Stimulated activated naive CD8-positive, alpha-beta T cell treated with anti-CD3 and anti-CD28 coated beads, Interleukin-15, Interleukin-2, amounts not matched to agents 100 ng/mL and 50 ng/mL, for 24 hours (primary cell): ENCODE results near the gene WSB1.

Experiments
- H3K27ac Mint-ChIP-seq: one replicate; pipeline ENCODE4 v1.8.0; 2021; ENCODE audit warnings: mild to moderate bottlenecking, mixed read lengths
- H3K27me3 Mint-ChIP-seq: one replicate; pipeline ENCODE4 v1.8.0; 2021; ENCODE audit warnings: mixed read lengths
- H3K36me3 Mint-ChIP-seq: one replicate; pipeline ENCODE4 v1.8.0; 2021; ENCODE audit warnings: low read depth, mixed read lengths
- H3K4me1 Mint-ChIP-seq: one replicate; pipeline ENCODE4 v1.8.0; 2021; ENCODE audit warnings: low read depth, mixed read lengths
- H3K4me3 Mint-ChIP-seq: one replicate; pipeline ENCODE4 v1.8.0; 2021; ENCODE audit warnings: mild to moderate bottlenecking, mixed read lengths
- H3K9me3 Mint-ChIP-seq: one replicate; pipeline ENCODE4 v1.8.0; 2021; ENCODE audit warnings: mixed read lengths

The WSB1 gene

DNA sequence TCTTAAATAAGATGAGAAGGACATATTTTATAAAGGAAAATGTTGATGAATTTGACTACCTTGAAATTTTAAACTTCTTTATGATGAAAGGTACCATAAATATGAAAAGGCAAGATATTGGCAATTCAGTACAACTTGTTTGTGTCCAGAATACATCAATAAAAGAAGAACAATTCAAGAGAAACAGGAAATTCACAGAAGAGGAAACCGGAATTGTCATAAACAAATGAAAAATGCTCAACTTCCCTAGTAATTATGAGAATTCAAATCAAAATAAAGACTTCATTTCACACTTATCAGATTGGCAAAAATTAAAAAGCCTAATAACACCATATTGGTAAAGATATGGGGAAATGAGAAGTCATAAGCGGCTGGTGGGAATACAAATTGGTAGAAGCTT is 54.3 kb downstream of the WSB1 start:
- Mint-ChIP-seq H3K27me3 (no peaks in the 10 kb centered on the region), H3K4me1 (peaks cover 34% of the 10 kb centered on the region), H3K4me3 (peak overlapping the region; percentile 63), H3K36me3 (no peaks in the 10 kb centered on the region), H3K27ac (no peak overlapping the region), H3K9me3 (no peaks in the 10 kb centered on the region)

DNA sequence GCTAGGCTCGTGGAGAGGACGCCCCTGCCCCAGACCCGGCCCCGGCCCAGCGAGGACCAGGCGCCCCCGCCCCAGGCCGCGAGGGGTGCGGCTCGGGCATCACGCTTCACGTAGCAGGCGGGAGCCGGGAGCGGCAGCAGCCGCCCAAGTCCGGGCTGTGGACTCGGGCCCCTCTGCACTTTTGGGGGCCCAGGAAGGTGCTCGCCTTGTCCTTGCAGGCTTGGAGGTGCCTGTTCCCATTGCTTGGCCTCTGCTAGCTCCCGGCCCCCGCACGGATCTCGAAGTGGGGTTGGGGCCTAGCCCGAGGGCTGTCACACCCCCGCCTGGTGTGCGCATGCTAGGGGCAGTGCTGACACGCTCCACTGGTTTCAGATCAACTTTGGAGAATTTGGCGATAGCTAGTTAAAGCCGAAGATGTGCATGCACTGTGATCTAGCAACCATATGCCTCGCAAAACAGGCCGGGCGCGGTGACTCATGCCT is 55.7 kb downstream of the WSB1 start:
- Mint-ChIP-seq H3K9me3 (no peaks in the 10 kb centered on the region), H3K4me3 (no peak overlapping the region)

DNA sequence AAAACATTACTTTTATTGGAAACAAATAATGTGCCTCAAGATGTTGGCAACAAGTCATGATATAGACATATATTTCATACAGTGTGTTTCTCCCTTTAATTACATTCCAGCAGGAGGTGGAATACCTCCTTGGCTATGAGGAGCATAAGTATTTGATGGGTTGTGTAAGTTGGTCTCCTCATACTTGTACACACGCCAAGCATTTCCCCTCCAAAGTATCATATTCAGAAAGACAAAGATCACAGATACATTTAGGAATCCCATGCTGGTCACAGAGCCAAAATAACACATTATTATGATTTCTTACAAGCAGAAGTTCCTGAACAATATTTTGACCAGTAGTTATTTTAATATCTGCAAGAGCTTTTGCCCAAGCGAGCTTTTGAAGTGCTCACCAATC is 57.8 kb downstream of the WSB1 start:
- Mint-ChIP-seq H3K36me3 (no peaks in the 10 kb centered on the region), H3K4me3 (no peak overlapping the region), H3K4me1 (peaks cover 37% of the 10 kb centered on the region), H3K27me3 (no peaks in the 10 kb centered on the region), H3K27ac (no peak overlapping the region), H3K9me3 (no peaks in the 10 kb centered on the region)

More for the DNA sequence above, 55.7 kb downstream of the WSB1 start:
- Mint-ChIP-seq H3K36me3 (no peaks in the 10 kb centered on the region), H3K4me1 (peaks cover 41% of the 10 kb centered on the region), H3K27ac (no peak overlapping the region), H3K27me3 (no peaks in the 10 kb centered on the region)

DNA sequence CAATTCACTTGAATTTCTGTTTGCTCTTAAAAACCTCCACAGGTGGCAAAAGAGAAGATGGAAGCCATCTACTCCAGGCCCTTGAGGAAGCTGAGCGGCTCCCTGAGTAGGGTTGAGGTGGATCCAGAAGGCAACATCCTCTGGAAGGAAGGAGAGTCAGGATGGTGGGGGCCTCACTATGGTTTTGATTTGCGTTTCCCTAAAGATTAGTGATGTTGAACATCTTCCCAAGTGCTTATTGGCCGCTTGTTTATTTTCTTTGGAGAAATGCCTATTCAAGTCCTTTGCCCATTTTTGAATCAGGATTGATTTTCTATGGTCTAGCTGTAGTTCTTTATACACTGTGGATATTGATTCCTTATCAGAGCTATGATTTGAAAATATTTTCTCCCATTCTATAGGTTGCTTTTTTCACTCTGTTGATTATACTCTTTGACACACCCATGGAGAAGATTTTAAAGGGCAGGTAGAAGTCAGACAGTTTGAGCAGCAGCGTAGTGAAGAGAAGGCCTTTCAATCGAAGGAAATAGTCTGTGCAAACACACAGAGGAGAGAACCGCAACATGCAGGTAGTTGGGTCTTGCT is 58.6 kb downstream of the WSB1 start:
- Mint-ChIP-seq H3K4me3 (peak overlapping the region; percentile 93), H3K27ac (peak overlapping the region; percentile 97), H3K36me3 (no peaks in the 10 kb centered on the region), H3K27me3 (no peaks in the 10 kb centered on the region), H3K4me1 (peaks cover 37% of the 10 kb centered on the region), H3K9me3 (no peaks in the 10 kb centered on the region)

DNA sequence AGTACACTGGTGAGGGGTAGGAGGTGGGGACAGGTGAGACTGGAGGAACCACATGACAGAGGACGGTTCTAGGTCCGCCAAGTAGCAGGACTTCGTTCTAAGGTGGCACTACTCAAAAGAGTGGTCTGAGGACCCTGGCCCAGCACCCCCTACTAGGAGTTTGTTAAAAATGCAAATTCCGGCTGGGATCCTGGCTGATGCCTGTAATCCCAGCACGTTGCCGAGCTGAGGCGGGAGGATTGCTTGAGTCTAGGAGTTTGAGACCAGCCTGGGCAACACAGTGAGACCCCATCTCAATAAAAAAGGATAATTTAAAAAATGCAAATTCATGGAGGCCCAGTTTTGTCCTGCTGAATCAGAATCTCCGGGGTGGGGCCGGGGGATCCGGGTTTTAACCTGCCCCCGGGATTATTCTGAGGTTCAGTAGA is 59.1 kb downstream of the WSB1 start:
- Mint-ChIP-seq H3K27ac (peak overlapping the region; percentile 97), H3K27me3 (no peaks in the 10 kb centered on the region), H3K4me3 (peak overlapping the region; percentile 93), H3K36me3 (no peaks in the 10 kb centered on the region), H3K9me3 (no peaks in the 10 kb centered on the region), H3K4me1 (peaks cover 33% of the 10 kb centered on the region)

DNA sequence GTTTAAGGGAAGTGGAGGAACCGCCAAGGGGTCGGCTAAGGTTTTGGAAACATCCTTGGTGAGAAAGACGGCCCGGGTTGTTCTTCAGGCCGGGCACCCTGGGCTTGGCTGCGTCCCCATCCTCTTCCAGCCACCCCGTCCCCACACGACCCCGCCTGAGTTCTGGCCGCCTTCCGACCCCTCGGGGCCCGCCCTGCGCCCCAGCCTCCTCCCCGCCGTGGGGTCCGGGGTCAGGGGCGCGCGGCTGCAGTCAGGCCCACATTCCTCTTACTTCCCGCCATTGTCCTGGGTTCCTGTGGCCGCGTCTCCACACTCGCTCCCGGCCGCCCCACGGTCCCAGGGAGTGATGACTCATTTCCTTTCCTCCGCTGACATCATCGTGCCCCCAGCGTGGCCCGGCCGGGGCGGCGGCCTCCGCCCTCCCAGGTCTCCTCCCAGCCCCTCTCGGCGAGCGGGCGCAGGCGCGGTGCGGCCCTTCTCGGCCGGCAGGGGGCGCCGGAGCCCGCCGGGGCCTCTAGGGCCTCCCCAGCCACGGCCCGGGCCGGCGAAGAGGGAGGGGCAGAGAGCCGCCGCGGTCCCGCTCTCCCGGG is 59.6 kb downstream of the WSB1 start:
- Mint-ChIP-seq H3K4me1 (peaks cover 28% of the 10 kb centered on the region), H3K27ac (peak overlapping the region; percentile 97), H3K4me3 (peak overlapping the region; percentile 93), H3K9me3 (no peaks in the 10 kb centered on the region), H3K36me3 (no peaks in the 10 kb centered on the region), H3K27me3 (no peaks in the 10 kb centered on the region)

DNA sequence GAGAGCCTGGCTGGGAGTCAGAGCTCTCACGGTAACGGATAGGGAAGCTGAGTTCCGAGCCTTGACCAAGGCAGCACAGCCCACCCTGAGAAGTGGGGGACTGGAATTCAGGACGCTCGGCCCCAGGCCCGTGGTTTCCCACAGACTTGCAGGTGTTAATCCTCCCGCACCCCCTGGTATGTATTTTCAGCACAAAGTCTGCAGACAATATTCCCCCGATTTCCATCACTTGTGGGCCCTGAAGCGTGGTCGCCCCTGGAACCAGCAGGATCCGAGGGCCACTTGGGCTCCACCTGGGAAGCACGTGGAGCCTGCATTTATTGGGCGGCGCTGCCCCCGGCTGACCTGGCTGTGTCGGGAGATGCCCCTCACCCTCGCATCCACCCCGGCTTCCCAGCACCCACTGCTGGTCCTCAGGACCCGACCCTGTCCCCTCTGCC is 60.2 kb downstream of the WSB1 start:
- Mint-ChIP-seq H3K4me1 (peaks cover 26% of the 10 kb centered on the region), H3K4me3 (peak overlapping the region; percentile 93), H3K9me3 (no peaks in the 10 kb centered on the region), H3K27ac (peak overlapping the region; percentile 82), H3K36me3 (no peaks in the 10 kb centered on the region), H3K27me3 (no peaks in the 10 kb centered on the region)

DNA sequence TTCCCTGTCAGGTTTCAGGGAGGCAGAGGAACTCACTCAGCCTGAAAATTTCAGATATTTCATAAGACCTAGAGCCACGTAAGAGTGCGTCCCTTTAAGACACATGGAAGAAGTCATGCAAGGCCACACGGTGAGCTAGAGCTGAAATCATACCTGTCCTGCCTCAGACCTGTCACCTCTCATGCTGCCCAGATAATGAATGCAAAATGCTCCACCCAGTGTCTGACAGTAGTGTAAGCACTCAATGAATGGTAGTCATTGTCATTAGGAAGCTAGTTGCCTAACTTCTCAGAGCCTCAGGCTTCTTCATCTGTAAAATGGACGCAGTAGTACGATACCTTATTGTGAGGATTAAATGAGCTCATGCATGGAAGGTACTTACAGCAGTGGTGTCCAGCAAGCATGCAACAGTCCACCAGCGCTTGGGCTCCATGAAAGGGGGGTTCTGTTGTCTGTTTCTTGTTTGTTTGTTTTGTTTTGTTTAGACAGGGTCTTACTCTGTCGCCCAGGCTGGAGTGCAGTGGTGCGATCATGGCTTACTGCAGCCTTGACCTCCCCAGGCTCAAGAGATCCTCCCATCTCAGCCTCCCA is 60.7 kb downstream of the WSB1 start:
- H3K4me3 Mint-ChIP-seq: peak overlapping the region; percentile 93
- H3K4me1 Mint-ChIP-seq: peaks cover 26% of the 10 kb centered on the region
- no peaks in the 10 kb centered on the region for H3K27me3 Mint-ChIP-seq
- no peaks in the 10 kb centered on the region for H3K36me3 Mint-ChIP-seq
- H3K9me3 Mint-ChIP-seq: no peaks in the 10 kb centered on the region
- H3K27ac Mint-ChIP-seq: peak overlapping the region; percentile 82

DNA sequence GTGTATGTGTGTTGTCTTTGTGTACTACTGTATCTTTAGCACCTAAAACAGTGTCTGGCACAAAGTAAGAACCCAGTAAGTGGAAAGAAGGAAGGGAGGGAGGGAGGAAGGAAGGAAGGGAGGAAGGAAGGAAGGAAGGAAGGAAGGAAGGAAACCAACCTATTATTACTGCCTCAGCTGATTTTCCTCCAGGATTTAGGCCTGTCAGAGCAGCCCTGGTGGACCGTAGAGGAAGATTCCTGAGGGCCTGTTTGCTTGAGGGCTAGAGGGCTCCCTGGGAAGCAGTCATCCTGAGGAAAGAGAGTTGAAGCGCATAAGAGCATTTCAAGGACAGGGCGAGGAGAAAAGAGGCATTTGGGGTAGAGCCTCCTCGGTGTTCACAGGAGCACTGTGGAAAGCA is 61.5 kb downstream of the WSB1 start:
- no peaks in the 10 kb centered on the region for H3K9me3 Mint-ChIP-seq

DNA sequence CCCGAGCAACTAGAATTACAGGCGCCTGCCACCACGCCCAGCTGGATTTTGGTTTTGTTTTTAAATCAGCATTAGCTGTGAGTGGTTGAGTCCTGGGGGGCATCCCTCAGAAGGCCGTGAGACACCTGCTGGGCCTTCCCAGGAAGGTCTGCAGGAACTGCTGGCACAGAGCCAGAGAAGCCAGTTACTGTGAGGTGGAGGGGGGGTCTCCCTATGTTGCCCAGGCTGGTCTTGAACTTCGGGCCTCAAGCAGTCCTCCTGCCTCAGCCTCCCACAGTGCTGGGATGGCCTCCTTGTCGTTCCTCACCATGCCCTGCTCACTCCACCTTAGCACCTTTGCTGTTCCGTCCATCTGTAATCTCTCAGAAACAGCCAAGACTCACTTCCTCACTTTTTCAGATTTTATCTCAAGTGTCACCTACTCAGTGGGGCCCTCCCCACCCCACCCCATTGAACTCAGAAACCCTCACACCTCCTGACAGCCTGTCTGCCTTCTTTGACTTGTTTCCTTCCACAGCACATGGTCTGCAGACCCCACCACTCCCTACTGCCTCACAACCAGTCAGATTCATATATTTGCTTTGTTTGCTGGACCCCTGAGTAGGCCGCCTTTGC is 62.3 kb downstream of the WSB1 start:
- H3K27ac Mint-ChIP-seq: no peak overlapping the region
- H3K27me3 Mint-ChIP-seq: no peaks in the 10 kb centered on the region
- H3K36me3 Mint-ChIP-seq: no peaks in the 10 kb centered on the region
- H3K9me3 Mint-ChIP-seq: no peaks in the 10 kb centered on the region
- no peak overlapping the region for H3K4me3 Mint-ChIP-seq
- H3K4me1 Mint-ChIP-seq: peaks cover 25% of the 10 kb centered on the region

More for the DNA sequence above, 61.5 kb downstream of the WSB1 start:
- Mint-ChIP-seq H3K27ac (no peak overlapping the region), H3K27me3 (no peaks in the 10 kb centered on the region), H3K4me1 (peaks cover 26% of the 10 kb centered on the region), H3K36me3 (no peaks in the 10 kb centered on the region), H3K4me3 (no peak overlapping the region)

DNA sequence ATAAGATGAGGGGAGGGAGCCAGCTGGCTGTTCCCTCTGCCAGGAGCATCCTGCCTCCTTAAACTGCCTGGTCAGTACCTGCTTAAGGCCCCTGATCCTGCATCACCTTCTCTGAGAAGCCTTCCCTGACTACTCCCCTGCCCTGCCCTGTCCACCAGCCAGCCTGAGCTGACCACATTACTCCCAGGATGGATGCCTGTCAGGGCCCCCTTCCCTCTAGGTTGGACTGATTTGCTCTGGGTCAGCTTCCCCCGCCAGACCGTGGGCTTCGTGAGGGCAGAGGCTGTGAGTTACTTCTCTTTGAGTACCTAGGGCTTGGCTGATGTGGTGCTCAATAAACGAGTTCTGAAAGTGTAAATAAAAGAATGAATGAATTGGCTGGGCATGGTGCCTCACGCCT is 63.3 kb downstream of the WSB1 start:
- no peaks in the 10 kb centered on the region for H3K27me3 Mint-ChIP-seq
- H3K4me1 Mint-ChIP-seq: peaks cover 15% of the 10 kb centered on the region
- H3K36me3 Mint-ChIP-seq: no peaks in the 10 kb centered on the region
- H3K9me3 Mint-ChIP-seq: no peaks in the 10 kb centered on the region
- H3K4me3 Mint-ChIP-seq: no peak overlapping the region
- no peak overlapping the region for H3K27ac Mint-ChIP-seq

DNA sequence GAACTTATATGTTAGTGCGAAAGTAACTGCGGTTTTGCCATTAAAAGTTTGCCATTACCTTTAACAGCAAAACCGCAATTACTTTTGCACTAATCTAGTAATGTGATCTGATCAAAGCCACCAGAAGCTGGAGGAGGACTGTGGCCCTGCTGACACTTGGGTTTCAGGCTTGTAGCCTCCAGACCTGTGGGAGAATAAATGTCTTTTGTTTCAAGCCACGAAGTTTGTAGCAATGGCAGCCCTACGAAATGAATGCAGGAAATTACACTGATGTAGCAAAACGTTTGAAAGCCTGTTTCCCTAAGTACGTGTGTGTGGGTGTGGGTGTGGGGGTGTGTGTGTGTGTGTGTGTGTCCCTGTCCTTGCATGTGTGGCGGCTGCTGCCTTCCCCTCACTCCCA is 66.6 kb downstream of the WSB1 start:
- no peaks in the 10 kb centered on the region for H3K27me3 Mint-ChIP-seq
- no peaks in the 10 kb centered on the region for H3K9me3 Mint-ChIP-seq

DNA sequence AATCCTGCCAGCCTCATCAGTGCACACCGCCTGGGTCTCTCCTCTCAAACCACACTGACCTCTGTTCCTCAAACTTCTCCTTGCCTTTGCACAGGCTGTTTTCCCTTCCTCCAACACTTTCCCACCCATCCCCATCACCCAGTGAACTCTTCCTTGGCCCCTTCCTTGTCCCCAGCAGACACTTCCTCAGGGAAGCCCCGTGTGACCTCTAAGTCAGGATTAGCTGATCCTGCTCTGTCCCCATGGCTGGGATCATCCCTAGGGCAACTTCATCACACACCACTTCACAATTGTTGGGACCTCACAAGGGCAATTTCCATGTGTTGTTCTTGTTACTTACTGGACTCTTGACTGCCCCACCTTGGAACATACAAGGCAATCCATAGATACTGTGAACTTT is 67.8 kb downstream of the WSB1 start:
- Mint-ChIP-seq H3K4me1 (no peaks in the 10 kb centered on the region), H3K4me3 (no peak overlapping the region), H3K9me3 (no peaks in the 10 kb centered on the region), H3K36me3 (no peaks in the 10 kb centered on the region), H3K27ac (no peak overlapping the region), H3K27me3 (no peaks in the 10 kb centered on the region)

More for the DNA sequence above, 66.6 kb downstream of the WSB1 start:
- Mint-ChIP-seq H3K4me1 (no peaks in the 10 kb centered on the region), H3K4me3 (no peak overlapping the region), H3K27ac (no peak overlapping the region), H3K36me3 (no peaks in the 10 kb centered on the region)

DNA sequence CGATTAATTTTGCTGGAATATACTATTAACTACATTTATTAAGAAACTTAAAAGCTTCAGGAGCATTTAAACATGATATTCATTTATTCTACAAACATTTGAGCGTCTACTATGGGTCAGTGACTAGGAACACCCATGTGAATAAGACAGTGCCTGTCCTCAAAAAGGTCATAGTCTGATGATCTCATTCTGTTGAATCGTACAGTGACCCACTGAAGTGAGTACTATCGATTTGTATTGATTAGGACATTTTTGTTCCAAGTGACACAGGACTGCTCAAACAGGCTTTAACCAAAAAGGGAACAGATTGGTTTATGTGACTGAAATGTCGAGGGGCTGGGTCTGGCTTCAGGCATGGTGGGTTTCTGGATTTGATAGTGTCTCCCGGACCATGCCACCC is 68.6 kb downstream of the WSB1 start:
- H3K27ac Mint-ChIP-seq: no peak overlapping the region
- no peaks in the 10 kb centered on the region for H3K36me3 Mint-ChIP-seq
- no peaks in the 10 kb centered on the region for H3K4me1 Mint-ChIP-seq
- no peak overlapping the region for H3K4me3 Mint-ChIP-seq
- H3K27me3 Mint-ChIP-seq: no peaks in the 10 kb centered on the region
- no peaks in the 10 kb centered on the region for H3K9me3 Mint-ChIP-seq

DNA sequence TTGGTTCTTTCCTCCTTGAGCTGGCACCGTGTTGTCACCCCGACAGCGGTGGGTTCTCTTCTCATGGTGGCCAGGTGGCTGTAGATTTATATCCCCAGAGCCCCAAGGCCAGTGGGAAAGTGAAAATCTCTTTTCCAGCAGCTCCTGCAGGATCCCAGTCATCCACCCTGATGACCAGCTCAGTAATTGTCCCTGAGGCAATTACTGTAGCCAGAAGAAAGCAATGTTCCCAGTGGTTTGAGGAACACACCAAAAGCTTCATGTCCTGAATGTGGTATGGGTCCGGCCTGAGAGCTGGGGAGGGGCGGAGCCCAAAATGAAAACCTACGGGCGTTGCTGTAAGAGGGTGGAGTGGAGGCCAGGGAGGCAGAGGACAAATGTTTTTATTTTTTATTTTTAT is 69.0 kb downstream of the WSB1 start:
- H3K4me3 Mint-ChIP-seq: no peak overlapping the region
- no peaks in the 10 kb centered on the region for H3K36me3 Mint-ChIP-seq
- H3K9me3 Mint-ChIP-seq: no peaks in the 10 kb centered on the region
- no peak overlapping the region for H3K27ac Mint-ChIP-seq
- H3K4me1 Mint-ChIP-seq: no peaks in the 10 kb centered on the region
- H3K27me3 Mint-ChIP-seq: no peaks in the 10 kb centered on the region
